Mammary epithelial cell (primary cell): ENCODE measurements around the gene MARK3.

Experiments
- CTCF ChIP-seq, 2 donors: IDR thresholded peaks in 1 of 2; conservative IDR thresholded peaks in 1 of 2; 2 replicates each; pipeline ENCODE4 v1.5.1; 2011 to 2012; ENCODE audit warnings: inconsistent platforms in 2 of 2, low read length in 2 of 2, mild to moderate bottlenecking in 2 of 2, control low read depth in 1 of 2, low read depth in 1 of 2; ENCODE audit not compliant: insufficient read depth in 1 of 2; ENCODE audit errors: extremely low read depth in 1 of 2
- EZH2 ChIP-seq: IDR thresholded peaks from 2 replicates; pipeline ENCODE4 v1.6.1; 2012; ENCODE audit warnings: low read length, inconsistent platforms, borderline replicate concordance

GRCh38 chr14:103339561-103339960 lies 45.7 kb upstream of the MARK3 start:
- TF ChIP-seq CTCF (conservative IDR thresholded peaks at IDR 0.05 in 1 of 2, IDR thresholded peaks at IDR 0.05 in 1 of 2; ENCODE audit: extremely low read depth in 1 of 2, insufficient read depth in 1 of 2, low read depth in 1 of 2, low read length in 2 of 2) (no peak), EZH2 (no peak)
